ENCODE measurements around the gene ACTG1.

- TF ChIP-seq CTCF (IDR thresholded peaks at IDR 0.05) (no peak), TAF1 (IDR thresholded peaks at IDR 0.05; ENCODE audit: borderline replicate concordance, low read depth, low read length) (no peak), MAX (IDR thresholded peaks at IDR 0.05; ENCODE audit: low read depth) (no peak), EZH2phosphoT487 (IDR thresholded peaks at IDR 0.05; ENCODE audit: borderline replicate concordance, low read depth) (no peak), POLR2AphosphoS5 (IDR thresholded peaks at IDR 0.05; ENCODE audit: low read depth, low read length) (no peak), ELF1 (IDR thresholded peaks at IDR 0.05) (no peak), USF2 (IDR thresholded peaks at IDR 0.05; ENCODE audit: borderline replicate concordance, low read depth, low read length) (no peak), EP300 (IDR thresholded peaks at IDR 0.05; ENCODE audit: borderline replicate concordance in 1 of 2, low read depth in 1 of 2, low read length in 1 of 2) (no peak), RAD21 (IDR thresholded peaks at IDR 0.05; ENCODE audit: low read length) (no peak), CHD2 (IDR thresholded peaks at IDR 0.05; ENCODE audit: low read length, partially characterized antibody) (no peak), PBX3 (IDR thresholded peaks at IDR 0.05) (no peak), ZBTB33 (IDR thresholded peaks at IDR 0.05; ENCODE audit: borderline replicate concordance, low read depth) (no peak)
Measured at GRCh38 chr17:81492706-81493105, 19.9 kb downstream of the ACTG1 start.

All from SK-N-SH (cell line).